HepG2 (cell line): Measurements from ENCODE around the gene SGCD.

Source experiments
- POLR2A ChIP-seq, 2 experiments: IDR thresholded peaks; 2 replicates each; pipeline ENCODE4 v1.6.1; 2011; ENCODE audit warnings: low read depth in 2 of 2, low read length in 2 of 2, mild to moderate bottlenecking in 1 of 2, moderate library complexity in 1 of 2; ENCODE audit not compliant: insufficient read depth in 1 of 2
- TP53 ChIP-seq: sonication (generic); formaldehyde crosslinking; conservative IDR thresholded peaks from 2 replicates; pipeline ENCODE4 v1.4.0; 2020; ENCODE audit warnings: missing genetic modification reagents
- ZNF326 ChIP-seq: sonication (generic); formaldehyde crosslinking; IDR thresholded peaks from 2 replicates; pipeline ENCODE4 v1.4.0; 2020; ENCODE audit warnings: missing genetic modification reagents, borderline replicate concordance
- ZNF564 ChIP-seq: sonication (generic); formaldehyde crosslinking; IDR thresholded peaks from 2 replicates; pipeline ENCODE4 v1.8.1; 2023; ENCODE audit warnings: mild to moderate bottlenecking, missing genetic modification reagents

- TF ChIP-seq ZNF326 (CRISPR knock-in tag) (no peak), TP53 (no peak), POLR2A (IDR thresholded peaks at IDR 0.05; ENCODE audit: insufficient read depth in 1 of 2, low read depth in 2 of 2, low read length in 2 of 2) (no peak), ZNF564 (CRISPR knock-in tag) (no peak)
Measured at GRCh38 chr5:156359476-156359875, 32.5 kb downstream of the SGCD start.
